Measurements from ENCODE around the gene RSPH6A. TPM values are rescaled to one million over a fixed set of nuclear protein-coding genes. Genes with fewer than 3 reads are reported as not detected.
A peak's percentile ranks its signal among the peaks of the same experiment; 100 is the strongest.

The RSPH6A gene
- total RNA-seq, 1 experiment from 2014 or later, result 0.52 TPM

- no peak for TF ChIP-seq CTCF (IDR thresholded peaks at IDR 0.05; ENCODE audit: unreplicated experiment)
- CTCF ChIA-PET, result interaction anchor here (0.7 kb wide), 1 partner anchor 13 kb away, joined by 4 read pairs; the partner anchor contains the start of gene DMWD
- peaks cover 17% of the 10 kb centered on the region for H3K4me1 Mint-ChIP-seq (ENCODE audit: low read depth, unreplicated experiment)
- intact Hi-C loops (cut with micrococcal nuclease; ENCODE audit: unreplicated experiment), result no loop called here
- H3K27ac Mint-ChIP-seq (ENCODE audit: unreplicated experiment), result peak overlapping the region; percentile 18
- no peak overlapping the region for H3K4me3 Mint-ChIP-seq (ENCODE audit: low read depth, unreplicated experiment)
- H3K36me3 Mint-ChIP-seq (ENCODE audit: insufficient read depth, unreplicated experiment), result peaks cover 63% of the 10 kb centered on the region
- no peaks in the 10 kb centered on the region for H3K27me3 Mint-ChIP-seq (ENCODE audit: unreplicated experiment)
- no TSS peak for BruUV-seq (replicated peaks)
- peak; percentile 41 for DNase-seq
- no peaks in the 10 kb centered on the region for H3K9me3 Mint-ChIP-seq (ENCODE audit: low read depth, unreplicated experiment)
Measured at GRCh38 chr19:45779231-45780145, 35.6 kb downstream of the RSPH6A start.

GRCh38 chr19:45778010-45778661, 37.0 kb downstream of the RSPH6A start:
- intact Hi-C loops (cut with micrococcal nuclease; ENCODE audit: unreplicated experiment), result no loop called here
- Mint-ChIP-seq H3K27me3 (ENCODE audit: unreplicated experiment) (no peaks in the 10 kb centered on the region), H3K4me3 (ENCODE audit: low read depth, unreplicated experiment) (no peak overlapping the region), H3K27ac (ENCODE audit: unreplicated experiment) (no peak overlapping the region), H3K4me1 (ENCODE audit: low read depth, unreplicated experiment) (peaks cover 17% of the 10 kb centered on the region), H3K9me3 (ENCODE audit: low read depth, unreplicated experiment) (no peaks in the 10 kb centered on the region), H3K36me3 (ENCODE audit: insufficient read depth, unreplicated experiment) (peaks cover 64% of the 10 kb centered on the region)
- TF ChIP-seq CTCF (IDR thresholded peaks at IDR 0.05; ENCODE audit: unreplicated experiment), result no peak
- BruUV-seq (replicated peaks), result no TSS peak
- DNase-seq, result no peak
- CTCF ChIA-PET, result no interaction called here

GRCh38 chr19:45777395-45777961, 37.6 kb downstream of the RSPH6A start:
- peaks cover 17% of the 10 kb centered on the region for H3K4me1 Mint-ChIP-seq (ENCODE audit: low read depth, unreplicated experiment)
- peaks cover 63% of the 10 kb centered on the region for H3K36me3 Mint-ChIP-seq (ENCODE audit: insufficient read depth, unreplicated experiment)
- intact Hi-C loops (cut with micrococcal nuclease; ENCODE audit: unreplicated experiment), result no loop called here
- no peaks in the 10 kb centered on the region for H3K9me3 Mint-ChIP-seq (ENCODE audit: low read depth, unreplicated experiment)
- no peaks in the 10 kb centered on the region for H3K27me3 Mint-ChIP-seq (ENCODE audit: unreplicated experiment)
- H3K4me3 Mint-ChIP-seq (ENCODE audit: low read depth, unreplicated experiment), result no peak overlapping the region
- BruUV-seq (replicated peaks), result no TSS peak
- no peak for DNase-seq
- CTCF ChIA-PET, result no interaction called here
- H3K27ac Mint-ChIP-seq (ENCODE audit: unreplicated experiment), result no peak overlapping the region
- TF ChIP-seq CTCF (IDR thresholded peaks at IDR 0.05; ENCODE audit: unreplicated experiment), result no peak

- DNase-seq, result peak; percentile 38
- no peak for TF ChIP-seq CTCF (IDR thresholded peaks at IDR 0.05; ENCODE audit: unreplicated experiment)
- H3K9me3 Mint-ChIP-seq (ENCODE audit: low read depth, unreplicated experiment), result no peaks in the 10 kb centered on the region
- H3K4me3 Mint-ChIP-seq (ENCODE audit: low read depth, unreplicated experiment), result no peak overlapping the region
- no TSS peak for BruUV-seq (replicated peaks)
- H3K4me1 Mint-ChIP-seq (ENCODE audit: low read depth, unreplicated experiment), result peaks cover 16% of the 10 kb centered on the region
- CTCF ChIA-PET, result no interaction called here
- intact Hi-C loops (cut with micrococcal nuclease; ENCODE audit: unreplicated experiment), result no loop called here
- H3K36me3 Mint-ChIP-seq (ENCODE audit: insufficient read depth, unreplicated experiment), result peaks cover 82% of the 10 kb centered on the region
- no peak overlapping the region for H3K27ac Mint-ChIP-seq (ENCODE audit: unreplicated experiment)
- no peaks in the 10 kb centered on the region for H3K27me3 Mint-ChIP-seq (ENCODE audit: unreplicated experiment)
Measured at GRCh38 chr19:45774765-45775164, 40.3 kb downstream of the RSPH6A start.
